Astrocyte of the cerebellum (primary cell): ENCODE data around the gene GPR25.

ENCODE experiments used
- DNase-seq: peaks from one replicate; pipeline ENCODE4 v3.0.0-alpha.2; 2011; ENCODE audit warnings: low read depth
- H3K4me3 ChIP-seq: 2 replicates; pipeline ENCODE4 v1.5.1; 2011; ENCODE audit warnings: mild to moderate bottlenecking, low read depth, low read length, moderate library complexity
- CTCF ChIP-seq: IDR thresholded peaks from 2 replicates; pipeline ENCODE4 v1.5.1; 2012; ENCODE audit warnings: low read length, low read depth, moderate library complexity, mild to moderate bottlenecking; ENCODE audit errors: missing control alignments
- in situ Hi-C: cut with HindIII; loops from 2 replicates; pipeline ENCODE4 v1.10.0; 2017; ENCODE audit warnings: low sequenced_read_pairs

The GPR25 gene

GRCh38 chr1:200869753-200870391, 2.9 kb upstream of the GPR25 start:
- H3K4me3 ChIP-seq, result no peak overlapping the region
- no peak for DNase-seq
- in situ Hi-C loops, result no loop called here
- no peak for TF ChIP-seq CTCF

GRCh38 chr1:200873116-200873670, 412 bp downstream of the GPR25 start:
- H3K4me3 ChIP-seq, result peak overlapping the region; percentile 10
- TF ChIP-seq CTCF, result no peak
- in situ Hi-C loops, result no loop called here
- no peak for DNase-seq

- DNase-seq, result no peak
- in situ Hi-C loops, result no loop called here
- TF ChIP-seq CTCF, result no peak
- peak overlapping the region; percentile 10 for H3K4me3 ChIP-seq
Measured at GRCh38 chr1:200873671-200874397, 1.1 kb downstream of the GPR25 start.

GRCh38 chr1:200874694-200875093, 1.9 kb downstream of the GPR25 start:
- DNase-seq, result no peak
- no peak overlapping the region for H3K4me3 ChIP-seq
- TF ChIP-seq CTCF, result no peak
- in situ Hi-C loops, result no loop called here

GRCh38 chr1:200875416-200875815, 2.6 kb downstream of the GPR25 start:
- no peak for TF ChIP-seq CTCF
- no peak for DNase-seq
- in situ Hi-C loops, result no loop called here
- H3K4me3 ChIP-seq, result no peak overlapping the region

GRCh38 chr1:200877010-200877409, 4.2 kb downstream of the GPR25 start:
- no peak for TF ChIP-seq CTCF
- no peak overlapping the region for H3K4me3 ChIP-seq
- no peak for DNase-seq
- in situ Hi-C loops, result no loop called here
